ENCODE results near the gene MUCL3. TPM values are rescaled to one million over a fixed set of nuclear protein-coding genes. Genes with fewer than 3 reads are reported as not detected.
"Not testable (repeated sequence)": the region's sequence is repeated elsewhere in the genome, so short reads cannot be mapped to it uniquely, and the experiment has no call there.

MUCL3 gene
- polyA plus RNA-seq, 3 donors: not detected

DNA sequence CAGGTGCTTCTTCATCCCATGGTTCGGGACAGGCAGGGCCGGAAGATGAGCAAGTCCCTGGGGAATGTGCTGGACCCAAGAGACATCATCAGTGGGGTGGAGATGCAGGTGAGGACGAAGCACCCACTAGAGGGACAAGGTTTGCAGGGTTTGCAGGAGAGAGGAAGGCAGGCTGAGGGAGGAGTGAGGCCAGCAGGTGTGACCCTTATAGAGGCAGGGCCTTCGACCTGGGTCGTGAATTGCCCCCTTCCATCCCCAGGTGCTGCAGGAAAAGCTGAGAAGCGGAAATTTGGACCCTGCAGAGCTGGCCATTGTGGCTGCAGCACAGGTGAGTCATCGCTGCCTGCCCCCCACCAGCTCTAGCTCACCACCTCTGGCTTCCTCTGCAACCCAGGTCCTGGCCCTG, 18.3 kb upstream of the MUCL3 start:
- no peaks in the 10 kb centered on the region for H4K20me1 ChIP-seq (ENCODE audit: insufficient read depth, low read length)
- no peak for TF ChIP-seq CTCF (IDR thresholded peaks at IDR 0.05)
- no peaks in the 10 kb centered on the region for H3K4me1 Mint-ChIP-seq
- H3K9ac ChIP-seq (ENCODE audit: insufficient read depth, low read length, poor library complexity, severe bottlenecking): no peak overlapping the region
- no peak overlapping the region for H3K4me3 Mint-ChIP-seq
- H3K36me3 Mint-ChIP-seq: peaks cover 71 to 90% of the 10 kb centered on the region in 2 donors
- no peak for DNase-seq
- no peaks in the 10 kb centered on the region for H3K79me2 ChIP-seq (ENCODE audit: insufficient read depth, low read length)
- no peaks in the 10 kb centered on the region for H3K4me1 ChIP-seq (ENCODE audit: control insufficient read depth in 1 of 2, insufficient read depth in 2 of 2, low read length in 2 of 2)
- intact Hi-C loops (cut with micrococcal nuclease): no loop called here
- no peak overlapping the region for H3K4me2 ChIP-seq (replicated peaks; ENCODE audit: extremely low read depth, low read length, poor library complexity, severe bottlenecking)
- no peak overlapping the region for H3K27ac Mint-ChIP-seq
- no peaks in the 10 kb centered on the region for H3K27me3 ChIP-seq (ENCODE audit: control insufficient read depth in 2 of 2, insufficient read depth in 2 of 2, low read length in 2 of 2)
- H3K9me3 ChIP-seq (replicated peaks in 1 of 2; ENCODE audit: control insufficient read depth in 1 of 2, insufficient read depth in 1 of 2, low read length in 2 of 2): no peaks in the 10 kb centered on the region
- H2AFZ ChIP-seq (ENCODE audit: insufficient read depth, low read depth, low read length, poor library complexity, severe bottlenecking): no peak overlapping the region
- no peak overlapping the region for H3K27ac ChIP-seq (ENCODE audit: low read depth in 1 of 2, low read length in 2 of 2)
- WGBS (ENCODE audit: insufficient coverage): 98% methylated on average over 5 of the region's 7 CpGs
- H3K27me3 Mint-ChIP-seq (ENCODE audit: low read depth in 3 of 3): peaks cover 0 to 1% (median 0%) of the 10 kb centered on the region in 3 donors
- peaks cover 73 to 92% of the 10 kb centered on the region in 2 donors for H3K36me3 ChIP-seq (replicated peaks in 1 of 2; ENCODE audit: control insufficient read depth in 1 of 2, insufficient read depth in 2 of 2, low read length in 2 of 2)
- peaks cover 0 to 3% (median 0%) of the 10 kb centered on the region in 7 donors for H3K9me3 Mint-ChIP-seq
- no peak overlapping the region for H3K4me3 ChIP-seq (replicated peaks in 1 of 3; ENCODE audit: low read depth in 2 of 3, low read length in 3 of 3)

DNA sequence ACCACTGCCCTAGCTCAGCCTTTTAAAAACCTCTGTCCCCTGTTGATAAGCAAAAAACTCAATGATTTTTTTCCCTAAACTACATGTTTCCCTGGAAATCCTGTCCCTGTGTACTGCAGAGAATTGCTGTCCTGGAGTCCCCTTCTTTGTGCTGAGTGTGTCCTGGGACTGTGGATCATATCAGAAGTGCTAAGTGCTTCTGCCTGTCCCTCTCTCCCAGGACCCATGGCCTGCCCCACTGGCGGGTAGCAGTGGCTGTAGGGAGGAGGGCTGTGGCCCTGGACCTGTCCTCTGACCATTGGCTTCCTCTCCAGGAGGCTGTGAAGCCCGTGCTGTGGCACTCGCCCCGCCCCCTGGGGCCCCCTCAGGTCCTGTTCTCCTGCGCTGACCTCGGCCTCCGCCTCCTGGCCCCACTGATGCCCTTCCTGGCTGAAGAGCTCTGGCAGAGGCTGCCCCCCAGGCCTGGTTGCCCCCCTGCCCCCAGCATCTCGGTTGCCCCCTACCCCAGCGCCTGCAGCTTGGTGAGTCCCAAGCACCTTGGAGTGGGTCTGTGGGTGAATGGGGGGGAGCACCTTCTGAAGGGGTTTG, 16.6 kb upstream of the MUCL3 start:
- H2AFZ ChIP-seq (ENCODE audit: insufficient read depth, low read depth, low read length, poor library complexity, severe bottlenecking); H3K9me3 ChIP-seq (replicated peaks in 1 of 2; ENCODE audit: control insufficient read depth in 1 of 2, insufficient read depth in 1 of 2, low read length in 2 of 2); H3K9ac ChIP-seq (ENCODE audit: insufficient read depth, low read length, poor library complexity, severe bottlenecking); H3K27me3 ChIP-seq (ENCODE audit: control insufficient read depth in 2 of 2, insufficient read depth in 2 of 2, low read length in 2 of 2); H3K4me1 ChIP-seq (ENCODE audit: control insufficient read depth in 1 of 2, insufficient read depth in 2 of 2, low read length in 2 of 2); H3K4me1 Mint-ChIP-seq; intact Hi-C loops (cut with micrococcal nuclease); H3K27me3 Mint-ChIP-seq (ENCODE audit: low read depth in 3 of 3); H3K79me2 ChIP-seq (ENCODE audit: insufficient read depth, low read length); DNase-seq; H3K4me2 ChIP-seq (replicated peaks; ENCODE audit: extremely low read depth, low read length, poor library complexity, severe bottlenecking); H3K27ac ChIP-seq (ENCODE audit: low read depth in 1 of 2, low read length in 2 of 2); H3K4me3 Mint-ChIP-seq; H4K20me1 ChIP-seq (ENCODE audit: insufficient read depth, low read length); H3K4me3 ChIP-seq (replicated peaks in 1 of 3; ENCODE audit: low read depth in 2 of 3, low read length in 3 of 3): not testable (repeated sequence)
- Mint-ChIP-seq H3K36me3 (peaks cover 62 to 74% of the 10 kb centered on the region in 2 donors), H3K27ac (peak overlapping the region in 2 of 7 donors; percentile 3 to 81), H3K9me3 (peaks cover 4 to 13% (median 7%) of the 10 kb centered on the region in 7 donors)
- WGBS (ENCODE audit: insufficient coverage): 100% methylated on average over 4 of the region's 9 CpGs
- H3K36me3 ChIP-seq (replicated peaks in 1 of 2; ENCODE audit: control insufficient read depth in 1 of 2, insufficient read depth in 2 of 2, low read length in 2 of 2): peaks cover 64 to 76% of the 10 kb centered on the region in 2 donors
